Measurements from ENCODE around the gene NECAP2. TPM values are rescaled to one million over a fixed set of nuclear protein-coding genes. Genes with fewer than 3 reads are reported as not detected.

Gene NECAP2
- total RNA-seq, 1 donor from 2014 or later: 41.7 TPM

DNA sequence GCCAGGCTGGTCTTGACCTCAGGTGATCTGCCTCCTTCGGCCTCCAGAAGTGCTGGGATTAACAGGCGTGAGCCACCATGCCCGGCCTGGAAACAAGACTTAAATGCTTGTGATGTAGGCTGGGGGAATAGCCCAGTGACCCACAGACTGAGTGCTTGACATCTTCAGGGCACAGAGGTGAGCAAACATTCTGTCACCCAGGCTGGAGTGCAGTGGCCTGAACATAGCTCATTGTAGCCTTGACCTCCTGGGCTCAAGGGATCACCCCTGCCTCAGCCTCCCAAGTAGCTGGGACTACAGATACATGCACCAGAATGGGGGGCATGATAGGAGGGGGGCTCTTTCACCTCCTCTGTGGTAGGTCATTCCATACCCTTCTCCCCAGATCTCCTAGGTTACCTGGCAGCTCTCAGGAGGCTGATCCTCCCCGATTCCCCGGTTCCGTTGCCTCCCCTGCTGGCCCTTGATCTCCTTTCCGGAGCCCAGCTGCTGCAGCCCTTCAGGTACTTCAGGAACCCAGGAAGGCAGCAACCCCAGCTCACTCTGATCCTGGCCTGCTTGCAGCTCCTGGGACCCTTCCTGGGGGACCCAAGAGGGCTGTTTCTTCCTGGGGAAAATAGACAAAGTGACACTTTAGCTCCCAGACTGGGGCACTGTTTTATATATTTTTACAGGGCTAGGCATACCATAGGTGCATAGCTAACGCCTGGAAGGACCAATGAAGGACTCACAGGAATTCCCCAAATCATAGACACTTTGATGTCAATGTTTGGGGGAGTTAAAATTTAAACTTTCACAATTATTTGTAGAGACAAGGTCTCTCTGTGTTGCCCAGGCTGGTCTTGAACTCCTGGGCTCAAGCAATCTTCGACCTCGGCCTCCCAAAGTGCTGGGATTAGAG lies 15.1 kb upstream of the NECAP2 start:
- Histone ChIP-seq H3K4me3 (no peak overlapping the region), H3K36me3 (no peaks in the 10 kb centered on the region), H3K27ac (no peak overlapping the region), H3K4me1 (no peaks in the 10 kb centered on the region), H3K9me3 (no peaks in the 10 kb centered on the region), H3K27me3 (no peaks in the 10 kb centered on the region)
- TF ChIP-seq POLR2AphosphoS5 (IDR thresholded peaks at IDR 0.05; ENCODE audit: insufficient read depth in 1 of 2, low read depth in 1 of 2) (no peak), POLR2A (IDR thresholded peaks at IDR 0.05) (no peak)
- TF ChIP-seq, protein P1, sequence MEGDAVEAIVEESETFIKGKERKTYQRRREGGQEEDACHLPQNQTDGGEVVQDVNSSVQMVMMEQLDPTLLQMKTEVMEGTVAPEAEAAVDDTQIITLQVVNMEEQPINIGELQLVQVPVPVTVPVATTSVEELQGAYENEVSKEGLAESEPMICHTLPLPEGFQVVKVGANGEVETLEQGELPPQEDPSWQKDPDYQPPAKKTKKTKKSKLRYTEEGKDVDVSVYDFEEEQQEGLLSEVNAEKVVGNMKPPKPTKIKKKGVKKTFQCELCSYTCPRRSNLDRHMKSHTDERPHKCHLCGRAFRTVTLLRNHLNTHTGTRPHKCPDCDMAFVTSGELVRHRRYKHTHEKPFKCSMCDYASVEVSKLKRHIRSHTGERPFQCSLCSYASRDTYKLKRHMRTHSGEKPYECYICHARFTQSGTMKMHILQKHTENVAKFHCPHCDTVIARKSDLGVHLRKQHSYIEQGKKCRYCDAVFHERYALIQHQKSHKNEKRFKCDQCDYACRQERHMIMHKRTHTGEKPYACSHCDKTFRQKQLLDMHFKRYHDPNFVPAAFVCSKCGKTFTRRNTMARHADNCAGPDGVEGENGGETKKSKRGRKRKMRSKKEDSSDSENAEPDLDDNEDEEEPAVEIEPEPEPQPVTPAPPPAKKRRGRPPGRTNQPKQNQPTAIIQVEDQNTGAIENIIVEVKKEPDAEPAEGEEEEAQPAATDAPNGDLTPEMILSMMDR (IDR thresholded peaks at IDR 0.05): no peak
- no peak for DNase-seq (ENCODE audit: extremely low spot score in 2 of 2)
- intact Hi-C loops (cut with DNase I): no loop called here

DNA sequence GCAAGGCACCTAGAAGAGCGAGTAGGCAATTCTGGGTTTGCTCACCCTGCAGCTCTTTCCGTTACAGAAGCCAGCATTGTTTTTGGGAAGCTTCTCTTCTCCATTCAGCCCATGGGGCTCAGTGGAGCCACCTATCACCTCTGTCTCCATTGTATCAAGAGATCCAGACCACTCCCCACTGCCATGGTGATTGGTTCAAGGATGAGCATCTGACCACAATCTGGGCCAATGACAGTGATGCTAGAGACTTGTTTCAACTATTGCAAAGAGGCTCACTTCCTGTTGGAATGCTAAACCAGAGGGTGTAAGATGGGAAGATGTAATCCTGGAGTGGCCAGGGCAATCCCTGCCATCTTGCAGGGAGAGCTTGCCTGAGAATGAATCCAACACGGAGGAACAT lies 9.9 kb upstream of the NECAP2 start:
- no peaks in the 10 kb centered on the region for H3K4me1 ChIP-seq
- intact Hi-C loops (cut with DNase I): no loop called here
- H3K27me3 ChIP-seq: no peaks in the 10 kb centered on the region
- no peaks in the 10 kb centered on the region for H3K9me3 ChIP-seq
- no peak for DNase-seq (ENCODE audit: extremely low spot score in 2 of 2)
- no peaks in the 10 kb centered on the region for H3K36me3 ChIP-seq
- H3K27ac ChIP-seq: no peak overlapping the region
- TF ChIP-seq, protein P1 (IDR thresholded peaks at IDR 0.05): no peak
- TF ChIP-seq POLR2AphosphoS5 (IDR thresholded peaks at IDR 0.05; ENCODE audit: insufficient read depth in 1 of 2, low read depth in 1 of 2) (no peak), POLR2A (IDR thresholded peaks at IDR 0.05) (no peak)
- no peak overlapping the region for H3K4me3 ChIP-seq

DNA sequence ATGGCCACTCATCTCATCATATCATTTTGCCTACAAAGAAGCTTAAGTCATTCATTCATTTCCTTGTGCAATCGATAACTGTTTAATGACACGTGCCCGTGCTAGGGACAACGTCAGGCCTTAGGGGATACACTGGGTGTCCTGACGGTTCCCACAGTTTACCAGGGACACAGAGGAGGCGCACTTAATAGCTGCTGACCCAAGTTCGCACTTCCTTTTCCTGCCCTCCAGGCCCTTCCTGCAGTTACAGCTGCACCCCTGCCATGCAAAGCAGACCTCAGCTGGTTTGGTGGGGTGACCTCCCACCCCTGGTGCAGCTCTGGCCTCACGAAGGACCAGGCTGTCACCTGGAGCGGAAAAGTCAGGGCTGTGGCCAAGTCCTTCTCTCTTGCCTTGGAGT lies 7.5 kb upstream of the NECAP2 start:
- Histone ChIP-seq H3K9me3 (no peaks in the 10 kb centered on the region), H3K27me3 (no peaks in the 10 kb centered on the region), H3K36me3 (no peaks in the 10 kb centered on the region), H3K4me1 (no peaks in the 10 kb centered on the region), H3K27ac (no peak overlapping the region), H3K4me3 (no peak overlapping the region)
- DNase-seq (ENCODE audit: extremely low spot score in 2 of 2): no peak
- no peak for TF ChIP-seq POLR2A (IDR thresholded peaks at IDR 0.05)
- no peak for TF ChIP-seq POLR2AphosphoS5 (IDR thresholded peaks at IDR 0.05; ENCODE audit: insufficient read depth in 1 of 2, low read depth in 1 of 2)
- TF ChIP-seq, protein P1 (IDR thresholded peaks at IDR 0.05): no peak
- intact Hi-C loops (cut with DNase I): no loop called here

DNA sequence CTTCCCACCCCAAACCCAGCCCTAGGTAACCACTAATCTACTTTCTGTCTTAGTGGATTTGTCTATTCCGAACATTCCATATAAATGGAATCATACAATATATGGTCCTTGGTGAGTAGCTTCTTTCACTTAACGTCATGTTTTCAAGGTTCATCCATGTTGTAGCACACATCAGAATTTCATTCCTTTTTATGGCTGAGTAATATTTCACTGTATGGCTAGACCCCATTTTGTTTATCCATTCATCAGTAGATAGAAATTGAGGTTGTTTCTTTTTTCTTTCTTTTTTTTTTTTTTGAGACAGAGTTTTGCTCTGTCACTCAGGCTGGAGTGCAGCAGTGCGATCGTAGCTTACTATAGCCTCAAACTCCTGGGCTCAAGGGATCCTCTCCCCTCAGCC lies 6.5 kb upstream of the NECAP2 start:
- DNase-seq (ENCODE audit: extremely low spot score in 2 of 2): no peak
- Histone ChIP-seq H3K27ac (no peak overlapping the region), H3K36me3 (no peaks in the 10 kb centered on the region), H3K4me3 (no peak overlapping the region), H3K4me1 (no peaks in the 10 kb centered on the region), H3K9me3 (no peaks in the 10 kb centered on the region), H3K27me3 (no peaks in the 10 kb centered on the region)
- intact Hi-C loops (cut with DNase I): no loop called here
- TF ChIP-seq POLR2AphosphoS5 (IDR thresholded peaks at IDR 0.05; ENCODE audit: insufficient read depth in 1 of 2, low read depth in 1 of 2): no peak
- TF ChIP-seq, protein P1 (IDR thresholded peaks at IDR 0.05): no peak
- TF ChIP-seq POLR2A (IDR thresholded peaks at IDR 0.05): no peak

DNA sequence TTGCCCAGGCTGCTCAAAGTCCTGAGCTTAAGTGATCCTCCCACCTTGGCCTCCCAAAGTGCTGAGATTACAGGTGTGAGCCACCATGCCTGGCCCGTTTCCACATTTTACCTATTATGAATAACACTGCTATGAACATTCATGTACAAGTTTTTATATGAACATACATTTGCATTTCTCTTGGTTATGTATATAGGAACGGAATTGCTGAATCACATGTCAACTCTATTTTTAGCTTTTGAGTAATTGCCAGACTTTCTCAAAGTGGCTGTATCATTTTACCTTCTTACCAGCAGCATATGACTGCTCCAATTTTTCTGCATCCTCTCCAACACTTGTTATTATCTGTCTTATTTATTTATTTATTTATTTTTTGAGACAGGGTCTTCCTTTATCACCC lies 6.0 kb upstream of the NECAP2 start:
- H3K4me1 ChIP-seq: no peaks in the 10 kb centered on the region
- TF ChIP-seq POLR2A (IDR thresholded peaks at IDR 0.05) (no peak), POLR2AphosphoS5 (IDR thresholded peaks at IDR 0.05; ENCODE audit: insufficient read depth in 1 of 2, low read depth in 1 of 2) (no peak)
- TF ChIP-seq, protein P1 (IDR thresholded peaks at IDR 0.05): no peak
- no peak for DNase-seq (ENCODE audit: extremely low spot score in 2 of 2)
- H3K27ac ChIP-seq: no peak overlapping the region
- H3K4me3 ChIP-seq: no peak overlapping the region
- no peaks in the 10 kb centered on the region for H3K9me3 ChIP-seq
- H3K27me3 ChIP-seq: no peaks in the 10 kb centered on the region
- no peaks in the 10 kb centered on the region for H3K36me3 ChIP-seq
- intact Hi-C loops (cut with DNase I): no loop called here
